GM12878 (cell line): ENCODE measurements around the gene TAAR8. TPM values are rescaled to one million over a fixed set of nuclear protein-coding genes. Genes with fewer than 3 reads are reported as not detected.

Experiments used
- ATAC-seq: fragments of 200-7000 bp; cut with Tn5 transposase; 3 replicates; pipeline ENCODE4 v1.9.1; 2020; ENCODE audit warnings: mild to moderate bottlenecking, moderate library complexity
- BruUV-seq: library from RNA; stranded (reverse); fragments of 400-500 nt; replicated peaks from 2 replicates; lab custom pipeline; 2021; lab: Mats Ljungman, UMichigan
- CTCF ChIA-PET: fragments of 300-600 bp; sonication (Branson Sonifier 250); formaldehyde crosslinking; extraction: SDS; loops from one replicate; lab custom pipeline; 2021; ENCODE audit warnings: inconsistent platforms; lab: Yijun Ruan, JAX
- POLR2A ChIA-PET: fragments of 350-600 bp; formaldehyde crosslinking; extraction: SDS; loops from one replicate; lab custom pipeline; 2021; ENCODE audit warnings: inconsistent platforms; lab: Charles Lee
- RAD21 ChIA-PET: fragments of 300-600 bp; sonication (Branson Sonifier 250); formaldehyde crosslinking; loops from one replicate; lab custom pipeline; 2023; ENCODE audit warnings: antibody characterized with exemption; ENCODE audit not compliant: unreplicated experiment; lab: Charles Lee
- SMC1A ChIA-PET: fragments of 300-600 bp; sonication (Branson Sonifier 250); formaldehyde crosslinking; loops from one replicate; lab custom pipeline; 2023; ENCODE audit not compliant: unreplicated experiment, uncharacterized antibody; lab: Charles Lee
- DNase-seq: peaks from one replicate; pipeline ENCODE4 v3.0.0-alpha.2; 2011; ENCODE audit warnings: low read depth, low spot score
- FAIRE-seq: peaks from 3 replicates; lab custom pipeline; 2011; peaks lifted over from hg19 to GRCh38; lab: Jason Lieb, UNC
- H2AFZ ChIP-seq: 2 replicates; pipeline ENCODE4 v1.6.0; 2011; ENCODE audit warnings: low read depth, low read length, control low read depth; ENCODE audit not compliant: control insufficient read depth
- H3K27ac ChIP-seq: 2 replicates; pipeline ENCODE4 v1.5.1; 2011; ENCODE audit warnings: control low read depth; ENCODE audit not compliant: control insufficient read depth, insufficient read depth
- H3K27me3 ChIP-seq, 2 experiments: replicated peaks in 1 of 2; 2 replicates each; pipeline versions ENCODE4 v1.6.0 to v1.6.1; 2011; ENCODE audit warnings: low read length in 1 of 2; ENCODE audit not compliant: control insufficient read depth in 2 of 2, insufficient read depth in 2 of 2
- H3K36me3 ChIP-seq, 2 experiments: 2 replicates each; pipeline ENCODE4 v1.5.1; 2011; ENCODE audit warnings: low read length in 1 of 2; ENCODE audit not compliant: control insufficient read depth in 2 of 2, insufficient read depth in 2 of 2
- H3K4me1 ChIP-seq: 2 replicates; pipeline ENCODE4 v1.6.1; 2011; ENCODE audit warnings: mild to moderate bottlenecking, low read length, moderate library complexity, mixed read lengths; ENCODE audit not compliant: control insufficient read depth, insufficient read depth
- H3K4me2 ChIP-seq: 2 replicates; pipeline ENCODE4 v1.6.0; 2011; ENCODE audit warnings: control low read depth; ENCODE audit not compliant: control insufficient read depth, insufficient read depth
- H3K4me3 ChIP-seq: fragments of 200-600 bp; sonication (generic); 2 replicates; pipeline ENCODE4 v1.5.1; 2016
- H3K79me2 ChIP-seq: 2 replicates; pipeline ENCODE4 v1.6.0; 2011; ENCODE audit warnings: low read length; ENCODE audit not compliant: control insufficient read depth, insufficient read depth
- H3K9ac ChIP-seq: 2 replicates; pipeline ENCODE4 v1.8.0; 2011; ENCODE audit warnings: low read length, control low read depth, mixed read lengths; ENCODE audit not compliant: control insufficient read depth, insufficient read depth
- H3K9me3 ChIP-seq: replicated peaks from 3 replicates; pipeline ENCODE4 v1.5.1; 2011; ENCODE audit warnings: mild to moderate bottlenecking, low read length; ENCODE audit not compliant: control insufficient read depth, insufficient read depth
- H4K20me1 ChIP-seq: 2 replicates; pipeline ENCODE4 v1.6.0; 2011; ENCODE audit not compliant: control insufficient read depth, insufficient read depth
- ATF7 ChIP-seq: fragments of 450-650 bp; IDR thresholded peaks from 2 replicates; pipeline ENCODE4 v1.6.1; 2016; ENCODE audit warnings: low read depth, mild to moderate bottlenecking
- E2F8 ChIP-seq: fragments of 450-650 bp; IDR thresholded peaks from 2 replicates; pipeline ENCODE4 v1.6.1; 2018; ENCODE audit warnings: mild to moderate bottlenecking, low read depth, moderate library complexity; ENCODE audit not compliant: partially characterized antibody
- IKZF2 ChIP-seq, 2 experiments: fragments of 450-650 bp; IDR thresholded peaks; 2 replicates each; pipeline ENCODE4 v1.6.1; 2017; ENCODE audit warnings: mild to moderate bottlenecking in 2 of 2, moderate library complexity in 2 of 2
- NFYA ChIP-seq: IDR thresholded peaks from 2 replicates; pipeline ENCODE4 v1.6.1; 2011; ENCODE audit warnings: low read depth, mild to moderate bottlenecking, low read length, improper control_type of control experiment, borderline replicate concordance
- PKNOX1 ChIP-seq: fragments of 450-650 bp; IDR thresholded peaks from 2 replicates; pipeline ENCODE4 v1.6.1; 2016; ENCODE audit warnings: mild to moderate bottlenecking
- RCOR1 ChIP-seq: conservative IDR thresholded peaks from 2 replicates; pipeline ENCODE4 v1.6.1; 2012; ENCODE audit warnings: low read depth, low read length, improper control_type of control experiment
- SPI1 ChIP-seq: IDR thresholded peaks from 2 replicates; pipeline ENCODE4 v1.6.1; 2011; ENCODE audit warnings: low read depth, mild to moderate bottlenecking, low read length, moderate library complexity, borderline replicate concordance; ENCODE audit not compliant: insufficient read depth
- USF2 ChIP-seq: IDR thresholded peaks from 2 replicates; pipeline ENCODE4 v1.6.1; 2011; ENCODE audit warnings: low read depth, low read length, improper control_type of control experiment, borderline replicate concordance
- whole genome bisulfite sequencing: methylation state at CpG from one replicate; pipeline ENCODE4 v1.1.6; 2016; ENCODE audit warnings: low lambda C conversion rate; ENCODE audit not compliant: insufficient replicate concordance, insufficient coverage; ENCODE audit errors: missing lambda C conversion rate; 5-methylcytosine and 5-hydroxymethylcytosine counted together
- in situ Hi-C: fragments of 300-500 bp; cut with MboI; formaldehyde crosslinking; loops from 9 replicates; pipeline ENCODE4 v1.14.3; 2018; ENCODE audit warnings: mixed read lengths
- intact Hi-C: fragments of 100-400 bp; cut with micrococcal nuclease; formaldehyde crosslinking; loops from one replicate; pipeline ENCODE4 v1.14.2; 2022; ENCODE audit not compliant: unreplicated experiment
- polyA plus RNA-seq, 11 experiments: library from polyadenylated mRNA; depleted of rRNA in 4 of 11; unstranded in 6 of 11; stranded (reverse) in 5 of 11; fragments of >200 nt; fragmentation: Nextera tagmentation in 4 of 11; fragmentation: Illumina TruSeq in 1 of 11; extraction: Ambion mirVana in 4 of 11; extraction: Trizol in 1 of 11; gene quantifications; 1 replicate in 1 of 11; 2 replicates in 10 of 11; pipeline versions ENCODE4 v1.2.1 to v1.2.3, GENCODE V29; 2011 to 2016; ENCODE audit warnings: inconsistent platforms in 2 of 11, missing spikeins in 2 of 11, low read depth in 1 of 11
- total RNA-seq, 4 experiments: library from RNA; depleted of rRNA in 3 of 4; stranded (reverse); fragments of >200 nt in 3 of 4; fragmentation: Illumina TruSeq in 1 of 4; extraction: Trizol in 1 of 4; gene quantifications; 2 replicates each; pipeline versions ENCODE4 v1.2.1 to v1.2.3, GENCODE V29; 2013 to 2021

Gene TAAR8
- total and polyA plus RNA-seq, 10 of the 15 experiments (the other 5 are each of a cell fraction or from before 2014, with no cell fraction given) = not detected

GRCh38 chr6:132513831-132514545 is 38.5 kb upstream of the TAAR8 start:
- ChIA-PET RAD21 (interaction anchor here (1.2 to 1.8 kb wide), 5 partner anchors 18 to 302 kb away, joined by 3 to 26 read pairs (median 4); no protein-coding TSS in a partner anchor), CTCF (interaction anchor here (0.7 to 4.1 kb wide), 11 partner anchors 9 to 234 kb away, joined by 3 to 20 read pairs (median 6); no protein-coding TSS in a partner anchor), SMC1A (interaction anchor here (1.3 to 1.7 kb wide), 4 partner anchors 12 to 234 kb away, joined by 5 to 25 read pairs (median 7); no protein-coding TSS in a partner anchor), POLR2A (interaction anchor here (1.3 kb wide), 1 partner anchor 298 kb away, joined by 6 read pairs; no protein-coding TSS in a partner anchor)
- no peak for DNase-seq
- Histone ChIP-seq H3K36me3 (no peaks in the 10 kb centered on the region), H2AFZ (no peak overlapping the region), H3K27me3 (no peaks in the 10 kb centered on the region), H4K20me1 (no peaks in the 10 kb centered on the region), H3K79me2 (peaks cover 42% of the 10 kb centered on the region), H3K9me3 (no peaks in the 10 kb centered on the region), H3K27ac (no peak overlapping the region), H3K4me1 (peaks cover 6% of the 10 kb centered on the region), H3K9ac (no peak overlapping the region), H3K4me2 (peak overlapping the region; percentile 89), H3K4me3 (no peak overlapping the region; the same call in 1 of the 2 replicates)
- intact Hi-C loops = loop anchor here (2.0 to 10.0 kb wide), 4 partner anchors 15 to 1441 kb away; partner anchors contain the start of genes RPS12 and TBPL1
- ATAC-seq = no peak
- FAIRE-seq = no peak
- in situ Hi-C loops = no loop called here
- TF ChIP-seq IKZF2 (IDR thresholded peaks at IDR 0.05) = peak; percentile 50 to 56
- TF ChIP-seq NFYA = no peak
- no peak for TF ChIP-seq PKNOX1
- TF ChIP-seq ATF7 = peak; percentile 78
- TF ChIP-seq USF2 = no peak
- peak; percentile 73; the same call in 1 of the 2 replicates for TF ChIP-seq SPI1
- TF ChIP-seq RCOR1 = no peak
- TF ChIP-seq E2F8 = no peak
- no TSS peak for BruUV-seq
- 24% methylated on average over 3 of the region's 3 CpGs for WGBS
